Naive thymus-derived CD8-positive, alpha-beta T cell (primary cell): ENCODE data around the gene KCTD16. TPM values are rescaled to one million over a fixed set of nuclear protein-coding genes. Genes with fewer than 3 reads are reported as not detected.

Experiments
- ATAC-seq, 2 donors: fragments of 150-1000 bp; cut with Tn5 transposase in 1 of 2; sonication (Bioruptor Pico), chemical (Tn5 transposase) in 1 of 2; 1 replicate in 1 of 2; 2 replicates in 1 of 2; pipeline ENCODE4 v1.10.0; 2021; ENCODE audit warnings: mild to moderate bottlenecking in 2 of 2, moderate library complexity in 2 of 2
- POLR2A ChIA-PET: fragments of 350-600 bp; sonication (Branson Sonifier 250); formaldehyde crosslinking; loops from one replicate; lab custom pipeline; 2021; ENCODE audit warnings: antibody characterized with exemption; lab: Charles Lee
- DNase-seq, 10 donors: peaks; one replicate each; pipeline versions ENCODE4 v3.0.0 to v3.0.0-alpha.2; 2020 to 2022
- H3K27ac Mint-ChIP-seq, 10 donors: one replicate each; pipeline ENCODE4 v1.8.0; 2020 to 2022; ENCODE audit warnings: mild to moderate bottlenecking in 10 of 10, mixed read lengths in 10 of 10, moderate library complexity in 4 of 10, inconsistent platforms in 1 of 10
- H3K27me3 Mint-ChIP-seq, 5 donors: one replicate each; pipeline ENCODE4 v1.8.0; 2021 to 2022; ENCODE audit warnings: mixed read lengths in 5 of 5
- H3K36me3 Mint-ChIP-seq, 3 donors: one replicate each; pipeline ENCODE4 v1.8.0; 2020 to 2022; ENCODE audit warnings: mixed read lengths in 3 of 3, mild to moderate bottlenecking in 2 of 3, inconsistent platforms in 1 of 3
- H3K4me1 Mint-ChIP-seq, 4 donors: one replicate each; pipeline ENCODE4 v1.8.0; 2021 to 2022; ENCODE audit warnings: mixed read lengths in 4 of 4
- H3K4me3 Mint-ChIP-seq, 10 donors: one replicate each; pipeline ENCODE4 v1.8.0; 2020 to 2022; ENCODE audit warnings: mild to moderate bottlenecking in 10 of 10, mixed read lengths in 10 of 10, moderate library complexity in 6 of 10, inconsistent platforms in 1 of 10
- H3K9me3 Mint-ChIP-seq, 9 donors: one replicate each; pipeline ENCODE4 v1.8.0; 2020 to 2022; ENCODE audit warnings: mixed read lengths in 9 of 9, mild to moderate bottlenecking in 3 of 9, inconsistent platforms in 1 of 9, moderate library complexity in 1 of 9
- polyA plus RNA-seq, 3 donors: library from polyadenylated mRNA; unstranded; fragments of 300-500 nt; fragmentation: Illumina TruSeq; gene quantifications; one replicate each; pipeline ENCODE4 v1.2.3, GENCODE V29; 2021
- total RNA-seq, 8 experiments: library from RNA in 2 of 8; stranded (reverse) in 2 of 8; gene quantifications; one replicate each; pipeline ENCODE4 v1.2.3 and lab custom pipeline; 2021 to 2026

Gene KCTD16
- total and polyA plus RNA-seq, 5 experiments from 2014 or later, result 0.13 to 0.27 TPM; not detected in 3

DNA sequence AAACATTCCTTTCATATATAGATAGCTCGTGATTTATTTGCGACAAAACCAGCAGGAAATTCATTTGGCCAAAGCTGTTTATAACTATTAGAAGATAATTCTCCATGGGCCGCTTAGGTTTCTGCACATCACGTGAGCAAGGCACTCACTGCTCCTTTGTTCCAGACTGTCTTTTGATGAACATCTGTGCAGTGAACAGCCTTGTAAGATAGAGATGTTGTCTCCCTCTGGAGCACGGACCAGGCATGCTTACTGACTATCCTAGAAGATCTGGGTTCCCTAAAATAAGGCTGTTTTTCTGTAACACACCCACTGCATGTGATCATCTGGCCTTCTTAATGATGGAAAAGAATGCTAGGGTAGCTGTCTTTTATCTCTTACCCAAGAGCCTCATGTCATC is 31.1 kb upstream of the KCTD16 start:
- Mint-ChIP-seq H3K27ac (no peak overlapping the region), H3K9me3 (no peaks in the 10 kb centered on the region), H3K4me3 (no peak overlapping the region), H3K27me3 (peaks cover 8 to 11% (median 10%) of the 10 kb centered on the region in 5 donors), H3K4me1 (peaks cover 4 to 11% (median 8%) of the 10 kb centered on the region in 4 donors), H3K36me3 (no peaks in the 10 kb centered on the region)
- POLR2A ChIA-PET, result no interaction called here
- no peak for ATAC-seq
- no peak for DNase-seq

GRCh38 chr5:144141585-144141984 is 29.1 kb upstream of the KCTD16 start:
- ATAC-seq, result no peak
- H3K9me3 Mint-ChIP-seq, result no peaks in the 10 kb centered on the region
- no peaks in the 10 kb centered on the region for H3K36me3 Mint-ChIP-seq
- POLR2A ChIA-PET, result no interaction called here
- H3K27me3 Mint-ChIP-seq, result peaks cover 8 to 13% (median 9%) of the 10 kb centered on the region in 5 donors
- DNase-seq, result no peak
- H3K4me3 Mint-ChIP-seq, result no peak overlapping the region
- H3K27ac Mint-ChIP-seq, result peak overlapping the region in 2 of 10 donors; percentile 9 to 64
- peaks cover 4 to 11% (median 8%) of the 10 kb centered on the region in 4 donors for H3K4me1 Mint-ChIP-seq

GRCh38 chr5:144142139-144142823 is 28.4 kb upstream of the KCTD16 start:
- peak in 3 of 10 donors; percentile 12 to 24 (median 16) for DNase-seq
- Mint-ChIP-seq H3K4me3 (no peak overlapping the region), H3K4me1 (peaks cover 4 to 11% (median 8%) of the 10 kb centered on the region in 4 donors), H3K9me3 (no peaks in the 10 kb centered on the region), H3K27me3 (peaks cover 8 to 13% (median 9%) of the 10 kb centered on the region in 5 donors), H3K27ac (peak overlapping the region in 2 of 10 donors; percentile 41 to 63), H3K36me3 (no peaks in the 10 kb centered on the region)
- POLR2A ChIA-PET, result no interaction called here
- peak; percentile 81 to 92 for ATAC-seq

DNA sequence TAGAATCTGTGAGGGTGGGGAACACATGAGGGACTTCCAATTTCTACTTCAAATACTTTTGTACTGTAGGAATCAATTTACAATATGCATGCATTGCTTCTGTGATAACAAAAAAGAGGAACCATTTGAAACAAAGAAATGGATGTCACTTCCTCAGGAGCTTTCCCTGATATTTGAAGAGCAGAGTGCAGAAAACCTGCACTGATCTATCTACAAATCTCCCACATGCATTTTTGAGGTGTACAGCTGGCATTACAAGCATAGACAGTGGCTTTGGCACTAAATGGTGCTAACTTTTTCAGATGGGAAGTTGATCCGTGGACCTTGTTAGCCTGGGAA is 27.9 kb upstream of the KCTD16 start:
- peaks cover 4 to 11% (median 8%) of the 10 kb centered on the region in 4 donors for H3K4me1 Mint-ChIP-seq
- no peaks in the 10 kb centered on the region for H3K9me3 Mint-ChIP-seq
- H3K36me3 Mint-ChIP-seq, result no peaks in the 10 kb centered on the region
- POLR2A ChIA-PET, result no interaction called here
- ATAC-seq (no peak), DNase-seq (no peak)
- H3K27me3 Mint-ChIP-seq, result peaks cover 8 to 13% (median 9%) of the 10 kb centered on the region in 5 donors
- no peak overlapping the region for H3K4me3 Mint-ChIP-seq
- no peak overlapping the region for H3K27ac Mint-ChIP-seq

DNA sequence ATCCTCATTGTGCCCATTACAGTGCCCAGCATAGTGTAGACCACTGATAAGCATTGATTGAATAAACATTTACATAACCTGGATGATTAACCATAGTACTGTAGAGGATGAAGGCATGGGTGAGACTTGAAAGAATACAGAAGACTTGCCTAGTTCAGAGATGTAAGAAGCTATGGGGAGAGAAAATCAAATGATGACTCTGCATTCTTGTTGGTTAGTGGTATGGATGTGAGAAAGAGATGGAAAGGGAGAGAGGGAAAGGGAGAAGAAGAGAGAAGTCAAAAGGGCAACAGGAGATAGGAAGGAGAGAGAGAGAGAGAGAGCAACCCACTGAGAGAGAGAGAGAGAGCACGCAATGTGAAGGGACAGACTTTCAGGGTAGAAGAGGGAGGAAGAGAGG is 27.0 kb upstream of the KCTD16 start:
- H3K9me3 Mint-ChIP-seq, result no peaks in the 10 kb centered on the region
- no peak for DNase-seq
- H3K4me3 Mint-ChIP-seq, result no peak overlapping the region
- no peaks in the 10 kb centered on the region for H3K36me3 Mint-ChIP-seq
- peaks cover 4 to 11% (median 8%) of the 10 kb centered on the region in 4 donors for H3K4me1 Mint-ChIP-seq
- no peak for ATAC-seq
- POLR2A ChIA-PET, result no interaction called here
- H3K27me3 Mint-ChIP-seq, result peaks cover 8 to 13% (median 9%) of the 10 kb centered on the region in 5 donors
- H3K27ac Mint-ChIP-seq, result no peak overlapping the region

DNA sequence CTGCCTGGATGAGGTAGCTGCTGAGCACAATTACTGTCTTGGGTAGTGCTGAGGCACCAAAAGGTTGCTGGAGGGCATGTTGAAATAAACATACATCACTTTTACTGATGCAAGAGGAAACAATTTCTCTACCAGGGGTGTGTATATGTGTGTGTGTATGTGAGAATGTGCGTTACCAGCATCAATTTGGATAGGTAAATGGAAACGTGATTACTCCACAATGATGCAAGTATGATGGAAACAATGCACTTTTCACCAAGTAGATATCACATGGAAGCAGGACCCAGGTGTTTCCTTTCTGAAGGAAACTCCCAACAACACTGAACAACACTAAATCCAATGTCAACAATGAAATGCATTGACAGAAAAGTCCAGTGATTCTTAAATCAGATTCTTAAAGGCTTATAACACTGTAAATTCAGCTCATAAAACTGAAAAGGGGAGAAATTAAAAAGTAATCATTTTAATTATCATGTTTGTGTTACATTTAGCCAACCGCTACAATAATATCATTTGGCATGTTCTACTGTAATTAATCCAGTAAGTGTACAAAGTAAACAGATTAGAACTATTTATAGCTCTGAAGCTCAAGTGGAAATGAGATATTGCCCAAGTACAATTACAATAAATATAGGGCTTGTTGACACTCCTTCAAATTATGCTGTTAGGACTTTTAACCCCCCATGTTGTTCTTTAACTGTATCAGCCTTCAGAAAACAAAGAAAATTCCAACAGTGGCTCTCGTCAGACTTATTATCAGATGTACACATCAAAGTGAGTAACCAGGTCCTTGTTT is 25.5 kb upstream of the KCTD16 start:
- POLR2A ChIA-PET, result no interaction called here

DNA sequence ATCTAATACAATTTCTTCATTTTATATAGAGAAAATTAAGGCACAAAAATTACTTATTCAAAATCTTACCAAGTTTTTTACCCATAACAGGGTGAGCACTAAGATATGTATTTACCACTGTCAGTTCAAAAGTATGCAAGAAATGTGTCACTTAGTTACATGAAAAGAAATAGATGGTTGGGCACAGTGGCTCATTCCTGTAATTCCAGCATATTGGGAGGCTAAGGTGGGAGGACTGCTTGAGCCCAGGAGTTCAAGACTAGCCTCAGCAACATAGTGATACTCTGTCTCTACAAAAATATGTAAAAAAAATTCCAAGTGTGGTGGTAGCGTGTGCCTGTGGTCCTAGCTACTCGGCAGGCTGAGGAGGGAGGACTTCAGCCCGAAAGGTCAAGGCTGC is 19.6 kb upstream of the KCTD16 start:
- POLR2A ChIA-PET, result no interaction called here
- H3K4me1 Mint-ChIP-seq, result no peaks in the 10 kb centered on the region
- no peaks in the 10 kb centered on the region for H3K9me3 Mint-ChIP-seq
- no peaks in the 10 kb centered on the region for H3K27me3 Mint-ChIP-seq
- no peak for DNase-seq
- no peak for ATAC-seq
- H3K36me3 Mint-ChIP-seq, result peaks cover 0 to 2% (median 0%) of the 10 kb centered on the region in 3 donors
- H3K4me3 Mint-ChIP-seq, result no peak overlapping the region
- H3K27ac Mint-ChIP-seq, result peak overlapping the region in 1 of 10 donors; percentile 79

More for the DNA sequence above, 25.5 kb upstream of the KCTD16 start:
- Mint-ChIP-seq H3K4me3 (no peak overlapping the region), H3K4me1 (peaks cover 4 to 11% (median 8%) of the 10 kb centered on the region in 4 donors), H3K9me3 (no peaks in the 10 kb centered on the region), H3K36me3 (no peaks in the 10 kb centered on the region), H3K27ac (no peak overlapping the region), H3K27me3 (peaks cover 0 to 10% (median 7%) of the 10 kb centered on the region in 5 donors)
- ATAC-seq, result no peak
- DNase-seq, result no peak

- Mint-ChIP-seq H3K4me1 (peaks cover 0 to 2% (median 0%) of the 10 kb centered on the region in 4 donors), H3K36me3 (peaks cover 0 to 36% (median 15%) of the 10 kb centered on the region in 3 donors), H3K27ac (peak overlapping the region in 4 of 10 donors; percentile 6 to 76 (median 34)), H3K4me3 (no peak overlapping the region), H3K9me3 (no peaks in the 10 kb centered on the region), H3K27me3 (no peaks in the 10 kb centered on the region)
- ATAC-seq (no peak), DNase-seq (no peak)
- POLR2A ChIA-PET, result no interaction called here
Measured at GRCh38 chr5:144156767-144157171, 13.9 kb upstream of the KCTD16 start.

DNA sequence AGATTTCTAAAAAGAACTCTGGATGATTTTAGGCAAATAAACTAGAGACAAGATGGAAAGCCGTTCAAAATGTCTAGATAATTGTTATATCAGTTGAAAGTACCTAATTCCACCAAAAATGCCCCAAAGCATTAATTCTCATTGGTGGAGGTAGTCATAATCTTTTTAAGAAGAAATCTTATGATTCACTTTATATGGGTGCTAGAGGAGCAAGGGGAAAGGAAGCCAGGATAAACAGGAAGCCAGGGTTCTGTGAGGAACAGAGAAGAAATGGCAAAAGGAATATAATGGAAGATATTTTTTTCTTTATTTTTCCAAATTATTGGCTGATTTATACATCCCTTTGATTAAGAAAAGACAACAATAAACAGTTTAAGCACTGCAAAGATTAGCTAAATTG is 8.0 kb upstream of the KCTD16 start:
- peak overlapping the region in 3 of 10 donors; percentile 9 to 63 (median 58) for H3K27ac Mint-ChIP-seq
- ATAC-seq, result no peak
- no peak for DNase-seq
- POLR2A ChIA-PET, result no interaction called here
- H3K27me3 Mint-ChIP-seq, result no peaks in the 10 kb centered on the region
- no peak overlapping the region for H3K4me3 Mint-ChIP-seq
- H3K36me3 Mint-ChIP-seq, result peaks cover 0 to 84% (median 29%) of the 10 kb centered on the region in 3 donors
- no peaks in the 10 kb centered on the region for H3K9me3 Mint-ChIP-seq
- peaks cover 6 to 15% (median 8%) of the 10 kb centered on the region in 4 donors for H3K4me1 Mint-ChIP-seq

DNA sequence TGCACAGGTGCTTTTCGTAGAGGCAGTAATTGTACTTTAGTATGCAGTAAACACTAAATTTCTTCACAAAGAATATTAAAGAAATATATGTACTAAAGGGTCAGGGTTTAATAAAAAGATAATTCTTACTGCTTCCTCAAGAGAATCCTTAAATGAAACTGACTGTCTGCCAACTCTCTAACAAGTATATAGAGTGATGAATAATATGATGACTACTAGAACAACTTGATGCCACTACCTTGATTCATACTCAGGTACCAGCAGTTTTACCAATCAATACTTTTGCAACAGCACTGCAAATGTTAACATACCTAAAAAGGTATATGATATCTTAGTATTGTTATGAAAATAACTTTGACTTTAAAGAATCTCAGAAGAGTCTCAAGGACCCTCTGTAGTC is 4.0 kb upstream of the KCTD16 start:
- H3K27me3 Mint-ChIP-seq, result no peaks in the 10 kb centered on the region
- ATAC-seq, result no peak
- H3K4me1 Mint-ChIP-seq, result peaks cover 18 to 51% (median 42%) of the 10 kb centered on the region in 4 donors
- POLR2A ChIA-PET, result no interaction called here
- H3K27ac Mint-ChIP-seq, result peak overlapping the region in 1 of 10 donors; percentile 35
- H3K9me3 Mint-ChIP-seq, result no peaks in the 10 kb centered on the region
- no peak for DNase-seq
- peaks cover 0 to 64% (median 17%) of the 10 kb centered on the region in 3 donors for H3K36me3 Mint-ChIP-seq
- H3K4me3 Mint-ChIP-seq, result peak overlapping the region in 1 of 10 donors; percentile 5

DNA sequence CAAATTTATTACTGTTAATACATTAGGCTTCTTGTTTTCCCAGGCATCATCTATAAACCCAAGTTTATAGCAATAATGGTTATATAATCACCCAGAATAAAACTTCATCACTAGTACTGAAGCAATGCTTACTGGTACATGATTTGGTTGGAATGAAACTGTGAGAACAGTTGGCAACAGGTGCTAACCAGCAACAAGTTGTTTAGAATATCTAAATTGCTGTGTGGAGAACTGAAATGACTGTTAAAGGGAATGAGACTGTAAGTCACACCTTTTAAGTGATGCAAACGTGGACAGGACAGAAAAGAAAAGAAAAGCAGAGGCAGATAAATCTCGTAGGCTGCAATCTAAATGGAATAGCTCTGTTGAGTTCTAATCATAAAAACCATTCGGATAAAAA is 2.7 kb upstream of the KCTD16 start:
- DNase-seq (no peak), ATAC-seq (no peak)
- Mint-ChIP-seq H3K4me1 (peaks cover 16 to 48% (median 42%) of the 10 kb centered on the region in 4 donors), H3K27me3 (no peaks in the 10 kb centered on the region), H3K27ac (peak overlapping the region in 2 of 10 donors; percentile 19 to 31), H3K4me3 (peak overlapping the region in 2 of 10 donors; percentile 22 to 94), H3K9me3 (no peaks in the 10 kb centered on the region), H3K36me3 (peaks cover 0 to 52% (median 12%) of the 10 kb centered on the region in 3 donors)
- POLR2A ChIA-PET, result interaction anchor here (0.6 kb wide), 1 partner anchor 228 kb away, joined by 4 read pairs; no protein-coding TSS in a partner anchor

- DNase-seq, result peak in 2 of 10 donors; percentile 4 to 6
- POLR2A ChIA-PET, result interaction anchor here (0.6 to 3.3 kb wide), 5 partner anchors 17 to 766 kb away, joined by 3 to 44 read pairs (median 17); partner anchors contain the start of gene NR3C1
- Mint-ChIP-seq H3K4me3 (peak overlapping the region; percentile 89 to 98 (median 92)), H3K4me1 (peaks cover 16 to 48% (median 42%) of the 10 kb centered on the region in 4 donors), H3K27ac (peak overlapping the region; percentile 90 to 99 (median 95)), H3K9me3 (no peaks in the 10 kb centered on the region), H3K27me3 (peaks cover 0 to 6% (median 1%) of the 10 kb centered on the region in 5 donors), H3K36me3 (peaks cover 0 to 35% (median 9%) of the 10 kb centered on the region in 3 donors)
- ATAC-seq, result peak; percentile 1
Measured at GRCh38 chr5:144169904-144170275, 783 bp upstream of the KCTD16 start.
